Sigmoid colon (tissue), 7 donors: Measurements from ENCODE around the gene THSD7A. TPM values are rescaled to one million over a fixed set of nuclear protein-coding genes. Genes with fewer than 3 reads are reported as not detected.

ENCODE experiments used
- DNase-seq: peaks from one replicate; pipeline ENCODE4 v3.0.0-alpha.2; 2019
- H3K27ac ChIP-seq, 4 donors: fragments of 200-600 bp; sonication (generic); one replicate each; pipeline ENCODE4 v1.5.1; 2016 to 2019; ENCODE audit warnings: mild to moderate bottlenecking in 1 of 4
- H3K27me3 ChIP-seq, 3 donors: fragments of 200-600 bp; sonication (generic); one replicate each; pipeline ENCODE4 v1.5.1; 2019; ENCODE audit warnings: mild to moderate bottlenecking in 1 of 3
- H3K36me3 ChIP-seq, 4 donors: fragments of 200-600 bp; sonication (generic); one replicate each; pipeline ENCODE4 v1.5.1; 2016 to 2019
- H3K4me1 ChIP-seq, 4 donors: fragments of 200-600 bp; sonication (generic); one replicate each; pipeline ENCODE4 v1.5.1; 2017 to 2019
- H3K4me3 ChIP-seq, 4 donors: fragments of 200-600 bp; sonication (generic); one replicate each; pipeline ENCODE4 v1.5.1; 2017 to 2019; ENCODE audit warnings: mild to moderate bottlenecking in 2 of 4, moderate library complexity in 1 of 4
- H3K9me3 ChIP-seq, 4 donors: fragments of 200-600 bp in 3 of 4; sonication (generic) in 3 of 4; one replicate each; pipeline versions ENCODE4 v1.5.1 to v1.6.1; 2013 to 2019
- CTCF ChIP-seq, 4 experiments: fragments of 450-650 bp in 3 of 4; fragments of 200-600 bp in 1 of 4; IDR thresholded peaks; one replicate each; pipeline ENCODE4 v1.5.1; 2016 to 2019; ENCODE audit warnings: antibody characterized with exemption in 4 of 4, mild to moderate bottlenecking in 3 of 4, moderate library complexity in 2 of 4
- EP300 ChIP-seq, 4 donors: sonication (generic); formaldehyde crosslinking; IDR thresholded peaks; one replicate each; pipeline ENCODE4 v1.6.1; 2017; ENCODE audit warnings: antibody characterized with exemption in 4 of 4
- POLR2A ChIP-seq, 2 donors: fragments of 450-650 bp; IDR thresholded peaks; one replicate each; pipeline ENCODE4 v1.6.1; 2016; ENCODE audit warnings: antibody characterized with exemption in 2 of 2, mild to moderate bottlenecking in 2 of 2, moderate library complexity in 2 of 2
- POLR2AphosphoS5 ChIP-seq, 4 donors: sonication (generic); formaldehyde crosslinking; IDR thresholded peaks; one replicate each; pipeline ENCODE4 v1.6.1; 2017; ENCODE audit warnings: antibody characterized with exemption in 4 of 4
- WGBS, 2 donors: extraction: QIAGEN DNeasy Blood & Tissue Kit; methylation state at CpG; one replicate each; pipeline ENCODE4 v1.1.7; 2013; 5-methylcytosine and 5-hydroxymethylcytosine counted together
- intact Hi-C: fragments of 100-400 bp; cut with DNase I; formaldehyde crosslinking; loops from one replicate; pipeline ENCODE4 v1.15.1; 2023
- polyA plus RNA-seq, 3 donors: library from polyadenylated mRNA; stranded (reverse); fragments of 200-250 nt; gene quantifications; one replicate each; pipeline ENCODE4 v1.2.3, GENCODE V29; 2013
- total RNA-seq, 4 donors: library from RNA; depleted of rRNA; stranded (reverse); fragments of >200 nt; gene quantifications; one replicate each; pipeline ENCODE4 v1.1.0, GENCODE V29; 2016
- donor health status: healthy with polysubstance abuse.
- donor health status: Bipolar disorder and iron deficiency.
- donor health status: healthy.

The THSD7A gene
- total and polyA plus RNA-seq, 7 donors = under 0.01 to 6.9 (median 5.0) TPM

GRCh38 chr7:11492307-11492706, 339.7 kb downstream of the THSD7A start:
- no peak for DNase-seq
- H3K4me3 ChIP-seq = no peak overlapping the region
- WGBS, 2 donors = 23 to 59% methylated on average over 1 of the region's 1 CpG

GRCh38 chr7:11491811-11492210, 340.2 kb downstream of the THSD7A start:
- 87 to 94% methylated on average over 4 of the region's 4 CpGs for WGBS, 2 donors
- no peak for TF ChIP-seq POLR2A (IDR thresholded peaks at IDR 0.05)
- TF ChIP-seq CTCF (IDR thresholded peaks at IDR 0.05) = no peak
- TF ChIP-seq EP300 (IDR thresholded peaks at IDR 0.05) = no peak
- TF ChIP-seq POLR2AphosphoS5 (IDR thresholded peaks at IDR 0.05) = no peak
- intact Hi-C loops = no loop called here

More at GRCh38 chr7:11492307-11492706, 339.7 kb downstream of the THSD7A start:
- Histone ChIP-seq H3K4me1 (no peaks in the 10 kb centered on the region), H3K36me3 (no peaks in the 10 kb centered on the region), H3K27me3 (no peaks in the 10 kb centered on the region), H3K27ac (no peak overlapping the region), H3K9me3 (no peaks in the 10 kb centered on the region)
- intact Hi-C loops = no loop called here
- TF ChIP-seq POLR2A (IDR thresholded peaks at IDR 0.05) (no peak), EP300 (IDR thresholded peaks at IDR 0.05) (no peak), CTCF (IDR thresholded peaks at IDR 0.05) (no peak), POLR2AphosphoS5 (IDR thresholded peaks at IDR 0.05) (no peak)

GRCh38 chr7:11489280-11489679, 342.7 kb downstream of the THSD7A start:
- no peak overlapping the region for H3K27ac ChIP-seq
- H3K27me3 ChIP-seq = no peaks in the 10 kb centered on the region
- H3K4me3 ChIP-seq = no peak overlapping the region
- H3K9me3 ChIP-seq = no peaks in the 10 kb centered on the region
- TF ChIP-seq POLR2AphosphoS5 (IDR thresholded peaks at IDR 0.05) (no peak), CTCF (IDR thresholded peaks at IDR 0.05) (no peak), EP300 (IDR thresholded peaks at IDR 0.05) (no peak), POLR2A (IDR thresholded peaks at IDR 0.05) (no peak)
- intact Hi-C loops = no loop called here
- H3K4me1 ChIP-seq = no peaks in the 10 kb centered on the region
- H3K36me3 ChIP-seq = no peaks in the 10 kb centered on the region
- DNase-seq = no peak

More at GRCh38 chr7:11491811-11492210, 340.2 kb downstream of the THSD7A start:
- Histone ChIP-seq H3K27me3 (no peaks in the 10 kb centered on the region), H3K4me1 (no peaks in the 10 kb centered on the region), H3K36me3 (no peaks in the 10 kb centered on the region), H3K4me3 (no peak overlapping the region), H3K27ac (no peak overlapping the region), H3K9me3 (no peaks in the 10 kb centered on the region)
- DNase-seq = no peak

- Histone ChIP-seq H3K4me1 (no peaks in the 10 kb centered on the region), H3K27me3 (no peaks in the 10 kb centered on the region), H3K9me3 (no peaks in the 10 kb centered on the region), H3K27ac (no peak overlapping the region), H3K4me3 (no peak overlapping the region), H3K36me3 (no peaks in the 10 kb centered on the region)
- intact Hi-C loops = no loop called here
- no peak for DNase-seq
- no peak for TF ChIP-seq POLR2AphosphoS5 (IDR thresholded peaks at IDR 0.05)
- TF ChIP-seq CTCF (IDR thresholded peaks at IDR 0.05) = no peak
- TF ChIP-seq POLR2A (IDR thresholded peaks at IDR 0.05) = no peak
- no peak for TF ChIP-seq EP300 (IDR thresholded peaks at IDR 0.05)
- 72 to 93% methylated on average over 2 of the region's 2 CpGs for WGBS, 2 donors
These were observed 345.7 kb downstream of the THSD7A start for GRCh38 chr7:11486271-11486670.

GRCh38 chr7:11485636-11486035, 346.4 kb downstream of the THSD7A start:
- H3K27ac ChIP-seq = no peak overlapping the region
- DNase-seq = no peak
- intact Hi-C loops = no loop called here
- H3K36me3 ChIP-seq = peaks cover 0 to 2% (median 0%) of the 10 kb centered on the region in 4 donors
- H3K4me1 ChIP-seq = no peaks in the 10 kb centered on the region
- no peaks in the 10 kb centered on the region for H3K27me3 ChIP-seq
- H3K4me3 ChIP-seq = no peak overlapping the region
- no peak for TF ChIP-seq CTCF (IDR thresholded peaks at IDR 0.05)
- no peak for TF ChIP-seq POLR2A (IDR thresholded peaks at IDR 0.05)
- no peak for TF ChIP-seq EP300 (IDR thresholded peaks at IDR 0.05)
- TF ChIP-seq POLR2AphosphoS5 (IDR thresholded peaks at IDR 0.05) = no peak
- H3K9me3 ChIP-seq = no peaks in the 10 kb centered on the region
